GM12878 (cell line): Measurements from ENCODE around the gene CHMP3.
"Not testable (repeated sequence)": the region's sequence is repeated elsewhere in the genome, so short reads cannot be mapped to it uniquely, and the experiment has no call there.

Experiments used
- EED ChIP-seq: sonication (generic); IDR thresholded peaks from 2 replicates; pipeline ENCODE4 v1.6.1; 2016; ENCODE audit warnings: antibody characterized with exemption, low read depth
- ETV6 ChIP-seq, 2 experiments: fragments of 450-650 bp in 1 of 2; IDR thresholded peaks in 1 of 2; conservative IDR thresholded peaks in 1 of 2; 2 replicates each; pipeline ENCODE4 v1.6.1; 2014; ENCODE audit warnings: antibody characterized with exemption in 1 of 2, borderline replicate concordance in 1 of 2, low read depth in 1 of 2, mild to moderate bottlenecking in 1 of 2, moderate library complexity in 1 of 2
- IRF4 ChIP-seq: IDR thresholded peaks from 2 replicates; pipeline ENCODE4 v1.6.1; 2011; ENCODE audit warnings: low read depth, low read length
- NFYB ChIP-seq: IDR thresholded peaks from 2 replicates; pipeline ENCODE4 v1.6.1; 2011; ENCODE audit warnings: low read depth, mild to moderate bottlenecking, low read length, improper control_type of control experiment, moderate library complexity; ENCODE audit not compliant: insufficient read depth
- POLR2AphosphoS5 ChIP-seq: IDR thresholded peaks from 2 replicates; pipeline ENCODE4 v1.6.1; 2011; ENCODE audit warnings: mild to moderate bottlenecking, low read length, inconsistent platforms
- RCOR1 ChIP-seq: conservative IDR thresholded peaks from 2 replicates; pipeline ENCODE4 v1.6.1; 2012; ENCODE audit warnings: low read depth, low read length, improper control_type of control experiment
- SRF ChIP-seq, 2 experiments: IDR thresholded peaks; 2 replicates each; pipeline ENCODE4 v1.6.1; 2011; ENCODE audit warnings: low read depth in 2 of 2, low read length in 2 of 2, mild to moderate bottlenecking in 1 of 2, moderate library complexity in 1 of 2
- TAF1 ChIP-seq: IDR thresholded peaks from 2 replicates; pipeline ENCODE4 v1.6.1; 2011; ENCODE audit warnings: mild to moderate bottlenecking, low read depth, low read length, borderline replicate concordance
- ZZZ3 ChIP-seq: IDR thresholded peaks from 2 replicates; pipeline ENCODE4 v1.6.1; 2011; ENCODE audit warnings: low read depth; ENCODE audit not compliant: control insufficient read depth, insufficient read length
- TF ChIP-seq, protein P1 (sequence below): IDR thresholded peaks from 2 replicates; pipeline ENCODE4 v1.6.1; 2011; ENCODE audit warnings: mild to moderate bottlenecking, low read depth, low read length, moderate library complexity; ENCODE audit not compliant: insufficient replicate concordance
- TF ChIP-seq, protein P2 (sequence below): IDR thresholded peaks from 2 replicates; pipeline ENCODE4 v1.6.1; 2012; ENCODE audit warnings: low read depth, low read length, improper control_type of control experiment
- TF ChIP-seq, protein P3 (sequence below): IDR thresholded peaks from 2 replicates; pipeline ENCODE4 v1.6.1; 2011; ENCODE audit warnings: borderline replicate concordance, low read depth, mild to moderate bottlenecking, moderate library complexity, low read length; ENCODE audit not compliant: insufficient read depth, poor library complexity, severe bottlenecking
- TF ChIP-seq, protein P4 (sequence below), 3 experiments: IDR thresholded peaks in 2 of 3; conservative IDR thresholded peaks in 1 of 3; 2 replicates each; pipeline ENCODE4 v1.5.1; 2011; ENCODE audit warnings: low read depth in 3 of 3, low read length in 3 of 3, mild to moderate bottlenecking in 3 of 3, control low read depth in 2 of 3, moderate library complexity in 2 of 3, inconsistent platforms in 1 of 3, mixed read lengths in 1 of 3; ENCODE audit not compliant: control insufficient read depth in 2 of 3, insufficient read depth in 1 of 3; ENCODE audit errors: extremely low read depth in 1 of 3
- TF ChIP-seq, protein P5 (sequence below): fragments of 450-650 bp; IDR thresholded peaks from 2 replicates; pipeline ENCODE4 v1.6.1; 2014; ENCODE audit warnings: mild to moderate bottlenecking

DNA sequence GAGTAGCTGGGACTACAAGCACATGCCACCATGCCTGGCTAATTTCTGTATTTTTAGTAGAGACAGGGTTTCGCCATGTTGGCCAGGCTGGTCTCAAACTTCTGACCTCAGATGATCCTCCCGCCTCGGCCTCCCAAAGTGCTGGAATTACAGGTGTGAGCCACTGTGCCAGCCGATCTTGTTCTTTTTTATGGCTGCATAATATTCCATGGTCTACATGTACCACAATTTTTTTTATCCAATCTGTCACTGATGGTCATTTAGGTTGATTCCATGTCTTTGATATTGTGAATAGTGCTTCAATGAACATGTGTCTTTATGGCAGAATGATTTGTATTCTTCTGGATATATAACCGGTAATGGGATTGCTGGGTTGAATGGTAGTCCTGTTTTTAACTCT is 26.5 kb upstream of the CHMP3 start:
- TF ChIP-seq ZZZ3; TAF1; ETV6 (conservative IDR thresholded peaks at IDR 0.05 in 1 of 2, IDR thresholded peaks at IDR 0.05 in 1 of 2; ENCODE audit: borderline replicate concordance in 1 of 2, low read depth in 1 of 2); RCOR1; NFYB; SRF (IDR thresholded peaks at IDR 0.05; ENCODE audit: low read depth in 2 of 2, low read length in 2 of 2); POLR2AphosphoS5; IRF4; EED: not testable (repeated sequence)
- TF ChIP-seq, protein P1, sequence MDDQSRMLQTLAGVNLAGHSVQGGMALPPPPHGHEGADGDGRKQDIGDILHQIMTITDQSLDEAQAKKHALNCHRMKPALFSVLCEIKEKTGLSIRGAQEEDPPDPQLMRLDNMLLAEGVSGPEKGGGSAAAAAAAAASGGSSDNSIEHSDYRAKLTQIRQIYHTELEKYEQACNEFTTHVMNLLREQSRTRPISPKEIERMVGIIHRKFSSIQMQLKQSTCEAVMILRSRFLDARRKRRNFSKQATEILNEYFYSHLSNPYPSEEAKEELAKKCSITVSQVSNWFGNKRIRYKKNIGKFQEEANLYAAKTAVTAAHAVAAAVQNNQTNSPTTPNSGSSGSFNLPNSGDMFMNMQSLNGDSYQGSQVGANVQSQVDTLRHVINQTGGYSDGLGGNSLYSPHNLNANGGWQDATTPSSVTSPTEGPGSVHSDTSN = not testable (repeated sequence)
- TF ChIP-seq, protein P2, sequence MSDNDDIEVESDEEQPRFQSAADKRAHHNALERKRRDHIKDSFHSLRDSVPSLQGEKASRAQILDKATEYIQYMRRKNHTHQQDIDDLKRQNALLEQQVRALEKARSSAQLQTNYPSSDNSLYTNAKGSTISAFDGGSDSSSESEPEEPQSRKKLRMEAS = not testable (repeated sequence)
- TF ChIP-seq, protein P3, sequence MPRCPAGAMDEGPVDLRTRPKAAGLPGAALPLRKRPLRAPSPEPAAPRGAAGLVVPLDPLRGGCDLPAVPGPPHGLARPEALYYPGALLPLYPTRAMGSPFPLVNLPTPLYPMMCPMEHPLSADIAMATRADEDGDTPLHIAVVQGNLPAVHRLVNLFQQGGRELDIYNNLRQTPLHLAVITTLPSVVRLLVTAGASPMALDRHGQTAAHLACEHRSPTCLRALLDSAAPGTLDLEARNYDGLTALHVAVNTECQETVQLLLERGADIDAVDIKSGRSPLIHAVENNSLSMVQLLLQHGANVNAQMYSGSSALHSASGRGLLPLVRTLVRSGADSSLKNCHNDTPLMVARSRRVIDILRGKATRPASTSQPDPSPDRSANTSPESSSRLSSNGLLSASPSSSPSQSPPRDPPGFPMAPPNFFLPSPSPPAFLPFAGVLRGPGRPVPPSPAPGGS = not testable (repeated sequence)
- TF ChIP-seq, protein P4, sequence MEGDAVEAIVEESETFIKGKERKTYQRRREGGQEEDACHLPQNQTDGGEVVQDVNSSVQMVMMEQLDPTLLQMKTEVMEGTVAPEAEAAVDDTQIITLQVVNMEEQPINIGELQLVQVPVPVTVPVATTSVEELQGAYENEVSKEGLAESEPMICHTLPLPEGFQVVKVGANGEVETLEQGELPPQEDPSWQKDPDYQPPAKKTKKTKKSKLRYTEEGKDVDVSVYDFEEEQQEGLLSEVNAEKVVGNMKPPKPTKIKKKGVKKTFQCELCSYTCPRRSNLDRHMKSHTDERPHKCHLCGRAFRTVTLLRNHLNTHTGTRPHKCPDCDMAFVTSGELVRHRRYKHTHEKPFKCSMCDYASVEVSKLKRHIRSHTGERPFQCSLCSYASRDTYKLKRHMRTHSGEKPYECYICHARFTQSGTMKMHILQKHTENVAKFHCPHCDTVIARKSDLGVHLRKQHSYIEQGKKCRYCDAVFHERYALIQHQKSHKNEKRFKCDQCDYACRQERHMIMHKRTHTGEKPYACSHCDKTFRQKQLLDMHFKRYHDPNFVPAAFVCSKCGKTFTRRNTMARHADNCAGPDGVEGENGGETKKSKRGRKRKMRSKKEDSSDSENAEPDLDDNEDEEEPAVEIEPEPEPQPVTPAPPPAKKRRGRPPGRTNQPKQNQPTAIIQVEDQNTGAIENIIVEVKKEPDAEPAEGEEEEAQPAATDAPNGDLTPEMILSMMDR (IDR thresholded peaks at IDR 0.05 in 2 of 3, conservative IDR thresholded peaks at IDR 0.05 in 1 of 3; ENCODE audit: control insufficient read depth in 2 of 3, extremely low read depth in 1 of 3, insufficient read depth in 1 of 3, low read depth in 3 of 3, low read length in 3 of 3) = not testable (repeated sequence)
- TF ChIP-seq, protein P5, sequence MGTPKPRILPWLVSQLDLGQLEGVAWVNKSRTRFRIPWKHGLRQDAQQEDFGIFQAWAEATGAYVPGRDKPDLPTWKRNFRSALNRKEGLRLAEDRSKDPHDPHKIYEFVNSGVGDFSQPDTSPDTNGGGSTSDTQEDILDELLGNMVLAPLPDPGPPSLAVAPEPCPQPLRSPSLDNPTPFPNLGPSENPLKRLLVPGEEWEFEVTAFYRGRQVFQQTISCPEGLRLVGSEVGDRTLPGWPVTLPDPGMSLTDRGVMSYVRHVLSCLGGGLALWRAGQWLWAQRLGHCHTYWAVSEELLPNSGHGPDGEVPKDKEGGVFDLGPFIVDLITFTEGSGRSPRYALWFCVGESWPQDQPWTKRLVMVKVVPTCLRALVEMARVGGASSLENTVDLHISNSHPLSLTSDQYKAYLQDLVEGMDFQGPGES = not testable (repeated sequence)
